AG04449 (cell line): ENCODE data around the gene VPS37D.

Experiments used
- CTCF ChIA-PET: fragments of 350-600 bp; formaldehyde crosslinking; extraction: SDS; loops from one replicate; lab custom pipeline; 2021; ENCODE audit warnings: antibody characterized with exemption; lab: Yijun Ruan, JAX
- POLR2A ChIA-PET: fragments of 400-600, 350-600 bp; formaldehyde crosslinking; extraction: SDS; loops from one replicate; lab custom pipeline; 2020; ENCODE audit warnings: antibody characterized with exemption, inconsistent platforms; lab: Yijun Ruan, JAX
- DNase-seq: peaks from one replicate; pipeline ENCODE4 v3.0.0-alpha.2; 2010; ENCODE audit warnings: low read depth, low spot score
- H3K4me3 ChIP-seq: 2 replicates; pipeline ENCODE4 v1.5.1; 2011; ENCODE audit warnings: low read depth, mild to moderate bottlenecking, control low read depth, low read length
- TF ChIP-seq, protein P1 (sequence below): IDR thresholded peaks from one replicate; pipeline ENCODE4 v1.5.1; 2011; ENCODE audit warnings: mild to moderate bottlenecking, moderate library complexity, low read length, control low read depth, inconsistent platforms; ENCODE audit not compliant: insufficient read depth; ENCODE audit errors: missing control alignments

Gene VPS37D

GRCh38 chr7:73703757-73704639, 36.4 kb downstream of the VPS37D start:
- DNase-seq, result no peak
- TF ChIP-seq, protein P1, sequence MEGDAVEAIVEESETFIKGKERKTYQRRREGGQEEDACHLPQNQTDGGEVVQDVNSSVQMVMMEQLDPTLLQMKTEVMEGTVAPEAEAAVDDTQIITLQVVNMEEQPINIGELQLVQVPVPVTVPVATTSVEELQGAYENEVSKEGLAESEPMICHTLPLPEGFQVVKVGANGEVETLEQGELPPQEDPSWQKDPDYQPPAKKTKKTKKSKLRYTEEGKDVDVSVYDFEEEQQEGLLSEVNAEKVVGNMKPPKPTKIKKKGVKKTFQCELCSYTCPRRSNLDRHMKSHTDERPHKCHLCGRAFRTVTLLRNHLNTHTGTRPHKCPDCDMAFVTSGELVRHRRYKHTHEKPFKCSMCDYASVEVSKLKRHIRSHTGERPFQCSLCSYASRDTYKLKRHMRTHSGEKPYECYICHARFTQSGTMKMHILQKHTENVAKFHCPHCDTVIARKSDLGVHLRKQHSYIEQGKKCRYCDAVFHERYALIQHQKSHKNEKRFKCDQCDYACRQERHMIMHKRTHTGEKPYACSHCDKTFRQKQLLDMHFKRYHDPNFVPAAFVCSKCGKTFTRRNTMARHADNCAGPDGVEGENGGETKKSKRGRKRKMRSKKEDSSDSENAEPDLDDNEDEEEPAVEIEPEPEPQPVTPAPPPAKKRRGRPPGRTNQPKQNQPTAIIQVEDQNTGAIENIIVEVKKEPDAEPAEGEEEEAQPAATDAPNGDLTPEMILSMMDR, result no peak
- CTCF ChIA-PET, result interaction anchor here (0.6 to 4.2 kb wide), 8 partner anchors 7 to 97 kb away, joined by 3 to 24 read pairs (median 5); partner anchors contain the start of gene STX1A
- H3K4me3 ChIP-seq, result no peak overlapping the region
- POLR2A ChIA-PET, result interaction anchor here (1.1 to 4.3 kb wide), 4 partner anchors 12 to 147 kb away, joined by 3 to 47 read pairs (median 12); partner anchors contain the start of gene STX1A

DNA sequence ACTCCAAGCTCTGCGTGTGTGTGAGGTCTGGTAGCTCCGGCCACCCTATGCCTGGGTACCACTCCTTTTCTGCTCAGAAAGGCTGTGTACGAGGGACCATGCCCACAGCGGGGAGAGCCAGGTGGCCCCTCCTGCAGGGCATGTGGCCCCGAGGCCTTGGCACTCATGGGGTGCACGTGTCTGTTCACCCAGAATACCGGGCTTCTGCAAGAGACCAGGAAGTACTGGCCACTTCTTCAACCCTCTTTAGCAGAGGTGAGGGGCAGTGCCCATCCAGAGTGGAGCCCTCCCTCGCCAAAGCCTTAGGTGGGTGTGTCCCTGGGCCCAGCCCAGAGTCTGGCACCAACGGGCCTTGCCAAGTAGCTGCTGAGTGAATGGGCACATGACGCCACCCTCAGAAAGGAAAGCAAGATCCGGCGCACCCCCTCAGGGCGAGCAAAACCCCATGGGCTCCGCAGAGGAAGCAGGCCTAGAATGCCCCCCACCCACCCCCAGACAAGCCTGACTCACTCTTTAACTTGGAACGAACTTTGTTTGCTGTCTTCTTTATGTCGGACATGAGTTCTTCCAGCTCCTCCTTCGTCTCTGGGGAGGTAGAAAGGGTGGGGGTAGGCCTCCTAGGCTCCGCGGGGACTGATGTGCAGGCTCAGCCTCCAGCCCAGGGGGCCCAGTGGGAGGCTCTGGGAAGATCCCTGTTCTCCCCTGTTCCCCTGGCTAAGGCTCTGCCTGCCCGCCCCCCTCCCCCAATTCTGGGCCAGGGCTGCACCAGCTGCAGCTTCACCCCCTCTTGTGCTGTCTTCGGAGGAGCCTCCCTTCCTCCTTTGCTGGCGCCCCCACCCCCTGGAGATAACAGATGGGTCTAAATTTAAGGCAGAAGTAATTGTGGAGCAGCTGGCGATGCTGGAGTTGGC, 37.3 kb downstream of the VPS37D start:
- ChIA-PET CTCF (interaction anchor here (0.6 to 4.2 kb wide), 11 partner anchors 8 to 101 kb away, joined by 3 to 24 read pairs (median 4); no protein-coding TSS in a partner anchor), POLR2A (interaction anchor here (0.8 to 4.3 kb wide), 5 partner anchors 11 to 146 kb away, joined by 3 to 47 read pairs (median 6); partner anchors contain the start of gene STX1A)
- peak; percentile 51 for DNase-seq
- TF ChIP-seq, protein P1, result no peak
- no peak overlapping the region for H3K4me3 ChIP-seq

DNA sequence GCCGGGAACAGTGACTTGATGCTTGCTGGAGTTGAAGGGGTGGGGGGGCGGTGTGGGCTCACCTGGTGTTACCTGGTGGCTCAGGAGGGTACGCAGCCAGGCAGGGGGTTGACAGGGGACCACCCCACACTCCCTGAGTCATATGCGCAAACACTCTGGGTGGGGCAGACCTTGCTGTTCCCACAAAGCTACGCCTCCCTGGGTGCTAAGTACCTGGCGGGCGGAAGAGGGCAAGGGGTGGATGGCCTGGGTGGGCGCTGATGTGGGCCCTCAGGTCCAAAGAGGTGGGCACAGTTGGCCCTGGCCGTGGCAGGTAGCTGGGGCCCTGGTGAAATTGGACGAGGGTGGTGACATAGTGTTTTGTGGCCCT, 37.9 kb downstream of the VPS37D start:
- DNase-seq, result no peak
- ChIA-PET CTCF (interaction anchor here (0.8 to 3.2 kb wide), 9 partner anchors 9 to 99 kb away, joined by 3 to 16 read pairs (median 6); no protein-coding TSS in a partner anchor), POLR2A (interaction anchor here (1.0 to 4.3 kb wide), 3 partner anchors 9 to 14 kb away, joined by 4 to 47 read pairs (median 17); partner anchors contain the start of gene STX1A)
- H3K4me3 ChIP-seq, result no peak overlapping the region
- TF ChIP-seq, protein P1, result no peak

- DNase-seq, result no peak
- CTCF ChIA-PET, result interaction anchor here (1.2 to 3.2 kb wide), 9 partner anchors 9 to 99 kb away, joined by 3 to 16 read pairs (median 6); no protein-coding TSS in a partner anchor
- POLR2A ChIA-PET, result interaction anchor here (0.6 to 4.3 kb wide), 4 partner anchors 9 to 22 kb away, joined by 3 to 47 read pairs (median 10); partner anchors contain the start of gene STX1A
- TF ChIP-seq, protein P1, result no peak
- no peak overlapping the region for H3K4me3 ChIP-seq
Observed at GRCh38 chr7:73706126-73707044, 38.8 kb downstream of the VPS37D start.

- CTCF ChIA-PET, result interaction anchor here (0.7 to 3.2 kb wide), 9 partner anchors 9 to 324 kb away, joined by 3 to 16 read pairs (median 6); no protein-coding TSS in a partner anchor
- H3K4me3 ChIP-seq, result no peak overlapping the region
- no peak for DNase-seq
- TF ChIP-seq, protein P1, result no peak
- POLR2A ChIA-PET, result interaction anchor here (3.4 to 4.3 kb wide), 2 partner anchors 9 to 12 kb away, joined by 17 to 47 read pairs; partner anchors contain the start of gene STX1A
Observed at GRCh38 chr7:73707045-73707631, 39.5 kb downstream of the VPS37D start.
